Measurements from ENCODE around the gene MYO1D.

GRCh38 chr17:32648450-32648849 lies 228.5 kb downstream of the MYO1D start:
- TF ChIP-seq CTCF (IDR thresholded peaks at IDR 0.05; ENCODE audit: insufficient read depth, low read depth, low read length) (no peak), EZH2 (IDR thresholded peaks at IDR 0.05; ENCODE audit: insufficient read depth, low read length) (no peak)
